GM19395 (cell line): ENCODE data around the gene C1QBP.
"Not testable (repeated sequence)": the region's sequence is repeated elsewhere in the genome, so short reads cannot be mapped to it uniquely, and the experiment has no call there.

Source experiments
- ATAC-seq: cut with Tn5 transposase; IDR thresholded peaks from one replicate; pipeline ENCODE4 v1.9.1; 2021; ENCODE audit warnings: mild to moderate bottlenecking, moderate library complexity; ENCODE audit not compliant: unreplicated experiment

The C1QBP gene

GRCh38 chr17:5438716-5439445 lies at the start of gene C1QBP:
TSS of gene C1QBP (minus strand) at chr17:5439155. CDS start at chr17:5439073, 82 bp downstream.
- ATAC-seq: peak; percentile 75

GRCh38 chr17:5488752-5489151 lies 49.8 kb upstream of the C1QBP start:
- ATAC-seq: no peak

- peak; percentile 88 for ATAC-seq
Observed at GRCh38 chr17:5486206-5487124, 47.5 kb upstream of the C1QBP start, which contains the start of gene MIS12. TSS of gene MIS12 (plus strand) at chr17:5486566. CDS start at chr17:5488863, 2,297 bp downstream.

- ATAC-seq: peak; percentile 28
Observed at GRCh38 chr17:5485270-5486205, 46.6 kb upstream of the C1QBP start, which contains the start of gene DERL2. TSS of gene DERL2 (minus strand) at chr17:5486178. CDS start at chr17:5486161, 17 bp downstream.

GRCh38 chr17:5481451-5481850 lies 42.5 kb upstream of the C1QBP start:
- ATAC-seq: no peak

- no peak for ATAC-seq
Observed at GRCh38 chr17:5480962-5481361, 42.0 kb upstream of the C1QBP start.

- no peak for ATAC-seq
Observed at GRCh38 chr17:5478992-5479391, 40.0 kb upstream of the C1QBP start.

GRCh38 chr17:5473906-5474305 lies 35.0 kb upstream of the C1QBP start:
- ATAC-seq: no peak

- no peak for ATAC-seq
Observed at GRCh38 chr17:5472511-5472910, 33.6 kb upstream of the C1QBP start.

GRCh38 chr17:5468075-5468473 lies 29.1 kb upstream of the C1QBP start:
- no peak for ATAC-seq

GRCh38 chr17:5467416-5467815 lies 28.5 kb upstream of the C1QBP start:
- ATAC-seq: no peak

- no peak for ATAC-seq
Observed at GRCh38 chr17:5466295-5466694, 27.3 kb upstream of the C1QBP start.

GRCh38 chr17:5464717-5465507 lies 26.0 kb upstream of the C1QBP start:
- ATAC-seq: no peak

- no peak for ATAC-seq
Observed at GRCh38 chr17:5446786-5447185, 7.8 kb upstream of the C1QBP start.

GRCh38 chr17:5444209-5444608 lies 5.3 kb upstream of the C1QBP start:
- ATAC-seq: no peak

GRCh38 chr17:5443728-5444127 lies 4.8 kb upstream of the C1QBP start:
- ATAC-seq: no peak

GRCh38 chr17:5439446-5439764 lies 450 bp upstream of the C1QBP start:
- ATAC-seq: peak; percentile 34

- ATAC-seq: no peak
Observed at GRCh38 chr17:5437721-5438317, 1.1 kb downstream of the C1QBP start.

- not testable (repeated sequence) for ATAC-seq
Observed at GRCh38 chr17:5435781-5436315, 3.1 kb downstream of the C1QBP start.
